GM18499 (cell line): ENCODE results near the gene ABHD17A.
A peak's percentile ranks its signal among the peaks of the same experiment; 100 is the strongest.
"Not testable (repeated sequence)": the region's sequence is repeated elsewhere in the genome, so short reads cannot be mapped to it uniquely, and the experiment has no call there.

Experiments used
- ATAC-seq: cut with Tn5 transposase; IDR thresholded peaks from one replicate; pipeline ENCODE4 v1.9.1; 2021; ENCODE audit warnings: moderate number of reproducible peaks; ENCODE audit not compliant: insufficient read depth, unreplicated experiment

Gene ABHD17A

GRCh38 chr19:1885398-1886119 is at the start of gene ABHD17A:
Gene ABHD17A (minus strand): TSS chr19:1885496. CDS start chr19:1881566, 3,930 bp downstream.
- ATAC-seq, result not testable (repeated sequence)

GRCh38 chr19:1933942-1934341 is 48.6 kb upstream of the ABHD17A start:
- ATAC-seq, result no peak

DNA sequence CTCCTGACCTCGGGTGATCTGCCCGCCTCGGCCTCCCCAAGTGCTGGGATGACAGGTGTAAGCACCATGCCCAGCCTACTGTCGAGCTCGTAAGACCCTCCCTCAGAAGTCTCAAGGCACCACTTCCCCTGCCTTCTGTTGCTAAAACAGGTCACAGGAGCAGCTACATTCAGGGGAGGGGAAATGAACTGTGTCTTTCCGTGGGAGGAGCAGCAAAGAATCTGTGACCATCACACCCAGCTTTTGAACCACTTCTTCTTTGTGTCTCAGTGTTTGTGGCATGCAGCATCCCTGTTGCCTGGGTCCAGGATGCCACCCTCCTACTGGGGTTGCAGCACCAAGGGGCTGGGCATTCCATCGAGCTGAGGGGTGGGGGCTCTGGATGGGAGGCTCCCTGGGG is 47.9 kb upstream of the ABHD17A start:
- no peak for ATAC-seq

DNA sequence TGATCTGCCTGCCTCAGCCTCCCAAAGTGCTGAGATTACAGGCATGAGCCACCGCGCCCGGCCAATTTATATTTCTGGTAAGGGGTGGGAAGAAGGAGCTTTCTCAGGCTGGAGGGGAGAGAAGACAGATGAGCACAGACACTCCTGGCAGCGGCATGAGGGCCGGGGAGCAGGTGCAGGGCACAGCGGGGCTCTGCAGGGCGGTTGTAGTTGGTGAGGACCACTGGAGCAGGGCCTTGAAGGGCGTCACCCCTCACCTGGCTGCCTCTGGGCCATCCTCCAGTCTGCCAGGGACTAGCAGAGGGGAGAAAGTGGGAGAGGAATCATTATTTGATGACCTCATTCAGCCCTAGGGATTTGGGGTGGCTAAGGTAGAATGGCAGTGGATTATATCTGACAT is 47.1 kb upstream of the ABHD17A start:
- no peak for ATAC-seq

DNA sequence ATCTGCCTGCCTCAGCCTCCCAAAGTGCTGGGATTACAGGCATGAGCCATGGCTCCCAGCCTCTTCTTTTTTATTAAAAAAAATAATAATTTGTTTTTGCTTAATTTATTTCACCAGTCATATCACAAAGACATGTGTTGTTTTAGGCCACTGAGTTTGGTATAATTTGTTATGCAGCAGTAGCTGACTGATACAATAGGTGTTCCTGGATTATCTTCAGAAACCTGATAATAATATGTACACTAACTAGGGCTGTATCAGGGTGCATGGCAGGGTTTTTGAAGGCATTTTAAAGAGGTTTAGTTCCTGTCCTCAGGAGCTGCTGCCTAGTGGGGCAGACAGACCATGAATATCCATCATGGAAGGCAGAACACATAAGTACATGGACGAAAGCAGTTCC is 46.1 kb upstream of the ABHD17A start:
- ATAC-seq, result no peak

- ATAC-seq, result no peak
Measured at GRCh38 chr19:1929021-1929742, 43.9 kb upstream of the ABHD17A start.

- ATAC-seq, result no peak
Measured at GRCh38 chr19:1925544-1925943, 40.2 kb upstream of the ABHD17A start.

DNA sequence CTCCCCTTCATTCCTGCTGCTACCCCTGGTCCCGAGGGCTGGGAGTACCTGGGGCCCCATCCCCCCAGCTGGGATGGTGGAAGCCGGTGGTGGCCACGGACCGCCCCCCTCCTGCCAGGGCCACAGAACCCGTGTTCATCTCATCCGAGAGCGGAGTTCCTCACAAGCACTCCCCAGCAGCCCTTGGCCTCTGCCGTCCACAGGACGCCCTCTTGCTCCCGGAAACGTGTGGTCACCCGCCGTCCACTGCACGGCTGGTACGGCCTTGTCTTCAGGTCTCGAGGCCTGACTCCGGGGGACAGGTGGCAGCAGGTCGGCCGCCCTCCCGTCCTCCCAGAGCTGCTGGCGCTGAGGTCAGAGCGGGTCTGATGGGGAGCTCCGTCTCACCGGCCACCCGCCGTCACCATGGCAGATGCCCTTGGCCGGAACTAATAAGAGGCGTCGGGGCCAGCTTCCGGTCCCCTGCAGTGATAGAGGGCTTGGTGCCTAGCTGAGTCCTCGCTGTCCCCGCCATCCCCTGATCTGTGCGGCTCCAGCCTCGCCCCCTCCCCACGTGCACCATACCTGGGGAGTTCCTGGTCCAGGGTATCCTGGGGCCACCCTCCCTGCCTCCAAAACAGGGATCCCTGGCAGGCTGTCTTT is 39.1 kb upstream of the ABHD17A start:
- no peak for ATAC-seq

- ATAC-seq, result peak; percentile 63
Measured at GRCh38 chr19:1923319-1923718, 38.0 kb upstream of the ABHD17A start.

DNA sequence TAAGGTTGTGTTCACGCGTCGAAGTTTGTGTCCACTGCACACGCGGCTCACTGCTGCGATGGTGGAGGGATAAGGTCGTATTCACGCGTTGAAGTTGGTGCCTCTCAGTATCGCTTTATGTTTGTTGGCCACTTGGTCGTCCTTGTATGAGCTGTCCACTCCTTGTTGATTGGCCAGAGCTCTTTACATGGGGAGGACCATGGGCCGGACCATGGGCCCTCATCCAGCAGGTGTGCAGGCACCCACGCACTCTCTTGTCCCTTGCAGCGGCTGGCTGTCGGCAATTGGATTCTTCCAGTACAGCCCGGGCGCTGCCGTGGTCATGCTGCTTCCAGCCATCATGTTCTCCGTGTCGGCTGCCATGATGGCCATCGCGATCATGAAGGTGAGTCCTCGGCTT is 37.5 kb upstream of the ABHD17A start:
- no peak for ATAC-seq

- ATAC-seq, result no peak
Measured at GRCh38 chr19:1921825-1922224, 36.5 kb upstream of the ABHD17A start.

GRCh38 chr19:1921326-1921725 is 36.0 kb upstream of the ABHD17A start:
- ATAC-seq, result no peak

DNA sequence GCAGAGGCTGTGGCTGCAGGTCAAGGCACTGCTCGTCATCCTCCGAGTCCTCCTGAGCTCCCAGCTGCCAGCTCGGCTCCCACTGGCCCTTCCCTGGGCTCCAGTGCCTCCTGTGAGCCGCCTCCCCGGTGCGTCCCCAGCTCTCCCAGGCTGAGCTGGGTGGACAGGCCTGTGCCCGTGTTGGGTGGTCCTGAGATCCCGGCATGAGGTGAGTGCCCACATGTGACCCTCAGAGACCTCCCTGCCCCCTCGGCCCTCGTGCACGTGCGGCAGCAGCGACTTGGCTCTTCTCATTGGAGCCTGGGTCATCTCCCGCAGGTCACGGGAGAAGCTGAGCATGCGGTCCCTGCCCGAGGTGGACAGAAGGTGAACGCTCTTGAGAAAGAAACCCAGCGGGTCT is 35.3 kb upstream of the ABHD17A start:
- ATAC-seq, result no peak

DNA sequence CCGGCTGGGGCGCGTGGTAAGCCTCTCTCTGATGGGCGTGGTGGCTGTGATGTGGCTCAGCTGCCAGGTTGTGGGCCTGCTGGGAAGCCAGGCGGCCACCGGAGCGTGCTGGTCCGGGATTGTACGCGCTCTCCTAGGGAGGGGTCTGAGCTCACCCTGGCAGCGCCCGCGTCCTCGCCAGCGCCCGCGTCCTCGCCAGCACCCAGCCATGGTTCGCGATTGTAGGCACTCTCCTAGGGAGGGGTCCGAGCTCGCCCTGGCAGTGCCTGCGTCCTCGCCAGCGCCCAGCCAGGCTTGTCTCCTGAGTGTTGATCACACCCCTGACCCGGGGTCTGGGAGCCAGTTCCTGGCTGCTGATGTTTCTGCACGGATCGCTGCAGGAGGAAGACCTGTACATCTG is 33.7 kb upstream of the ABHD17A start:
- ATAC-seq, result no peak

GRCh38 chr19:1917926-1918325 is 32.6 kb upstream of the ABHD17A start:
- no peak for ATAC-seq

DNA sequence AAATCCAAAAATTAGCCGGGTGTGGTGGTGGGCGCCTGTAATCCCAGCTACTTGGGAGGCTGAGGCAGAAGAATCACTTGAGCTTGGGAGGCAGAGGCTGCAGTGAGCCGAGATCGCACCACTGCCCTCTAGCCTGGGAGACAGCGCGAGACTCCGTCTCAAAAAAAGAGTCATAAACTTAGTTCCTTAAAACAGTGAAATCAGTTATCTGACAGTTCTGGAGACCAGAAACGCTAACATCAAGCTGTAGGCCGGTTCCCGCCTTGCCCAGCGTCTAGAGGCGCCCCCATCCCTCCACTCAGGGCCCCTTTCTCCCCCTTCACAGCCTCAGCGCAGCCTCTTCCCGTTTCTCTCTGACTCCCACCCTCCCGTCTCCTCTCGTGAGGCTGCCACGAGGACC is 31.9 kb upstream of the ABHD17A start:
- no peak for ATAC-seq

GRCh38 chr19:1914826-1915341 is 29.6 kb upstream of the ABHD17A start:
- ATAC-seq, result no peak

GRCh38 chr19:1913781-1914577 is 28.7 kb upstream of the ABHD17A start:
- no peak for ATAC-seq

GRCh38 chr19:1912760-1913505 is 27.6 kb upstream of the ABHD17A start:
- no peak for ATAC-seq

DNA sequence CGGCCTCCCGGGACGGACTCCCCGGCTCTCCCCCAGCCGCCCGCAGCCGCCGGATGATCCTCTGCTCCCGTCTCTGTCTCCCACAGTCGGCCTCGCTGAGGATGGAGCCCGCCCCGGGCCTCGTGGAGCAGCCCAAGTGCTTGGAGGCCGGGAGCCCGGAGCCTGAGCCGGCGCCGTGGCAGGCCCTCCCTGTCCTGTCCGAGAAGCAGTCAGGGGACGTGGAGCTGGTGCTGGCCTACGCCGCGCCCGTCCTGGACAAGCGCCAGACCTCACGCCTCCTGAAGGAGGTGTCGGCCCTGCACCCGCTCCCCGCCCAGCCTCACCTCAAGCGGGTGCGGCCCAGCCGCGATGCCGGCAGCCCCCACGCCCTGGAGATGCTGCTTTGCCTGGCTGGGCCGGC is 26.7 kb upstream of the ABHD17A start:
- ATAC-seq, result no peak
